OCI-LY3 (cell line): ENCODE data around the gene MIGA2.

Experiments
- H2AFZ ChIP-seq: fragments of 200-600, 300-600 bp; shearing (Covaris generic); 2 replicates; pipeline ENCODE4 v1.6.0; 2014; ENCODE audit warnings: antibody characterized with exemption, low read depth, low read length
- H3K27ac ChIP-seq: fragments of 200-600, 300-600 bp; sonication (generic); 2 replicates; pipeline ENCODE4 v1.5.1; 2014; ENCODE audit warnings: mild to moderate bottlenecking, low read length, moderate library complexity, mixed read lengths
- H3K27me3 ChIP-seq: fragments of 200-600, 300-600 bp; sonication (generic); 2 replicates; pipeline ENCODE4 v1.6.1; 2014; ENCODE audit warnings: low read depth, low read length, mixed read lengths
- H3K36me3 ChIP-seq: fragments of 200-600, 300-600 bp; sonication (generic); replicated peaks from 2 replicates; pipeline ENCODE3; 2014; ENCODE audit warnings: low read depth, low read length, mixed read lengths
- H3K4me1 ChIP-seq: fragments of 300-600, 200-600 bp; sonication (generic); 2 replicates; pipeline ENCODE4 v1.6.1; 2014; ENCODE audit warnings: low read length, mixed read lengths
- H3K4me2 ChIP-seq: fragments of 200-600, 300-600 bp; sonication (generic); 2 replicates; pipeline ENCODE4 v1.6.1; 2014; ENCODE audit warnings: low read length, mixed read lengths
- H3K4me3 ChIP-seq: fragments of 300-600, 200-600 bp; sonication (generic); 2 replicates; pipeline ENCODE4 v1.5.1; 2014; ENCODE audit warnings: antibody characterized with exemption, mild to moderate bottlenecking, low read length, moderate library complexity
- H3K79me2 ChIP-seq: fragments of 300-600, 200-600 bp; shearing (Covaris generic); 2 replicates; pipeline ENCODE4 v1.6.1; 2014; ENCODE audit warnings: mild to moderate bottlenecking, low read length, mixed read lengths
- H3K9ac ChIP-seq: fragments of 300-600, 200-600 bp; shearing (Covaris generic); 2 replicates; pipeline ENCODE4 v1.6.0; 2014; ENCODE audit warnings: mild to moderate bottlenecking, low read length, moderate library complexity
- H3K9me3 ChIP-seq: fragments of 200-600, 300-600 bp; shearing (Covaris generic); 2 replicates; pipeline ENCODE4 v1.6.1; 2014; ENCODE audit warnings: low read length, mixed read lengths; ENCODE audit not compliant: insufficient read depth
- H4K20me1 ChIP-seq: fragments of 200-600, 300-600 bp; sonication (generic); 2 replicates; pipeline ENCODE4 v1.6.1; 2016; ENCODE audit warnings: low read length, mixed read lengths; ENCODE audit not compliant: insufficient read depth
- EZH2phosphoT487 ChIP-seq: fragments of 200-600 bp; shearing (Covaris generic); IDR thresholded peaks from 2 replicates; pipeline ENCODE4 v1.6.1; 2018; ENCODE audit warnings: antibody characterized with exemption, mixed run types, low read depth
- TF ChIP-seq, protein P1 (sequence below): fragments of 200-600, 300-600 bp; sonication (generic); IDR thresholded peaks from 2 replicates; pipeline ENCODE4 v1.5.1; 2014; ENCODE audit warnings: antibody characterized with exemption, low read length, low read depth

Gene MIGA2

DNA sequence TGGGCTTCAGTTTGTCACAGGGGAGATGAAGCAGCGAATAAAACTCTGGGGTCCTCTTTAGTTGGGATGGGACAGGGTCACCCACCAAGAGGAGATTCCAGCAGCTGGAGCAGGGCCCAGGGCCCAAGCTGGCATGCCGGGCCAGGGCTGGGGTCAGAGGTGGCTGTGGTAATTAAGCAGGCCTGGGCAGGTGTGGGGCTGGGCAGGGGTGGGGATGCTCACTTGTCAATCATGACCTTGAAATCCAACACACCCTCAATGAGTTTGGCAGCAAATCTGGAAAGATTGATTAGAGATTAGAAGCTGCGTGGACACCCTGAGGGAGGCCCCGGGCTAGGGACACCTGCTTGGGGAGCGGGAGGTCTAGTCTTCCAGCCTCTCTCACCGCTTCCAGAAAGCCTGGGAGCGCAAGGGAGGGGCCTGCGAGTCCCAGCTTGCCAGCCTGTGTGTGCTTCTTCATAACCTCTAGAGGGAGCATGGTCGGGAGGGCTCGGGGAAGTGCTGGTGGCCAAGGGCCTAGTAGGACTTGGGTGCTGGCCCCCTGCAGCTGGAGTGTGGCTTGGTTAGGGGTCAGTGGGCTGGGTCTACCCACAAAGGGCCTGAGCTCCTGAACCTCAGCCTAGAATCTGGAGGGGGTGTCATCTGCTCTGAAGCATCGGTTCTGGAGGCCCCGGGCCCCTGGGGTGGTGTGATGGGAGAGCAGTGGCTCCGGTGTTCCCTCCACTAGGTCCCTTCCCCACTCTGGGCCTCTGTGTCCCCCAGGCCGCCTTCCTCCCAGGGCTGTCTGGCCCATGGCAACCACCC is 66.6 kb downstream of the MIGA2 start:
- H2AFZ ChIP-seq = peak overlapping the region; percentile 79; the same call in 1 of the 2 replicates
- H4K20me1 ChIP-seq = no peaks in the 10 kb centered on the region
- H3K9me3 ChIP-seq = no peaks in the 10 kb centered on the region
- peak overlapping the region; percentile 23; the same call in 1 of the 2 replicates for H3K4me2 ChIP-seq
- no peak overlapping the region for H3K27ac ChIP-seq
- H3K36me3 ChIP-seq = no peaks in the 10 kb centered on the region
- TF ChIP-seq EZH2phosphoT487 = no peak
- TF ChIP-seq, protein P1, sequence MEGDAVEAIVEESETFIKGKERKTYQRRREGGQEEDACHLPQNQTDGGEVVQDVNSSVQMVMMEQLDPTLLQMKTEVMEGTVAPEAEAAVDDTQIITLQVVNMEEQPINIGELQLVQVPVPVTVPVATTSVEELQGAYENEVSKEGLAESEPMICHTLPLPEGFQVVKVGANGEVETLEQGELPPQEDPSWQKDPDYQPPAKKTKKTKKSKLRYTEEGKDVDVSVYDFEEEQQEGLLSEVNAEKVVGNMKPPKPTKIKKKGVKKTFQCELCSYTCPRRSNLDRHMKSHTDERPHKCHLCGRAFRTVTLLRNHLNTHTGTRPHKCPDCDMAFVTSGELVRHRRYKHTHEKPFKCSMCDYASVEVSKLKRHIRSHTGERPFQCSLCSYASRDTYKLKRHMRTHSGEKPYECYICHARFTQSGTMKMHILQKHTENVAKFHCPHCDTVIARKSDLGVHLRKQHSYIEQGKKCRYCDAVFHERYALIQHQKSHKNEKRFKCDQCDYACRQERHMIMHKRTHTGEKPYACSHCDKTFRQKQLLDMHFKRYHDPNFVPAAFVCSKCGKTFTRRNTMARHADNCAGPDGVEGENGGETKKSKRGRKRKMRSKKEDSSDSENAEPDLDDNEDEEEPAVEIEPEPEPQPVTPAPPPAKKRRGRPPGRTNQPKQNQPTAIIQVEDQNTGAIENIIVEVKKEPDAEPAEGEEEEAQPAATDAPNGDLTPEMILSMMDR = peak; percentile 50
- H3K79me2 ChIP-seq = no peaks in the 10 kb centered on the region
- no peak overlapping the region for H3K9ac ChIP-seq
- no peak overlapping the region for H3K4me3 ChIP-seq
- peaks cover 6% of the 10 kb centered on the region for H3K27me3 ChIP-seq
- no peaks in the 10 kb centered on the region for H3K4me1 ChIP-seq

DNA sequence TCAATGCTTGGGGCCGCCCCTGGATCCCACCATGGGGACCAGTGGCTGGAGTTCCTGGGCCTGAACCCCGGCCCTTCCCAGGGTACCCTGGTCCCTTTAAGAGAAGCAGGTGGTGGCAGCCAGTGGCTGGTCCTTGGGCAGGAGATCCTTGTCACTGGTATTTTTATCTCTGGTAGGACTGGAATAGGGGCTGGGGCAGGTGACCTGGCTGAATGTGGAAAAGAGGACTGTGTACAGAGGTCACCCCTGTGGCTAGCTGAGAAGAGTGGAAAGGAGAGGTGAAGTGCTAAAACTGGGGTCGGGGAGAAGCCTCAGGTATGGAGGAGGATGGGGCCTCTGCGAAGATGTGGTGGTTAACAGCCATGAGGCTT is 67.2 kb downstream of the MIGA2 start:
- Histone ChIP-seq H3K4me2 (no peak overlapping the region), H4K20me1 (no peaks in the 10 kb centered on the region), H3K4me3 (no peak overlapping the region), H3K27ac (no peak overlapping the region), H3K79me2 (no peaks in the 10 kb centered on the region), H3K9ac (no peak overlapping the region), H3K9me3 (no peaks in the 10 kb centered on the region), H3K27me3 (peaks cover 6% of the 10 kb centered on the region), H2AFZ (no peak overlapping the region), H3K36me3 (no peaks in the 10 kb centered on the region), H3K4me1 (no peaks in the 10 kb centered on the region)
- TF ChIP-seq EZH2phosphoT487 = no peak
- TF ChIP-seq, protein P1 = no peak

DNA sequence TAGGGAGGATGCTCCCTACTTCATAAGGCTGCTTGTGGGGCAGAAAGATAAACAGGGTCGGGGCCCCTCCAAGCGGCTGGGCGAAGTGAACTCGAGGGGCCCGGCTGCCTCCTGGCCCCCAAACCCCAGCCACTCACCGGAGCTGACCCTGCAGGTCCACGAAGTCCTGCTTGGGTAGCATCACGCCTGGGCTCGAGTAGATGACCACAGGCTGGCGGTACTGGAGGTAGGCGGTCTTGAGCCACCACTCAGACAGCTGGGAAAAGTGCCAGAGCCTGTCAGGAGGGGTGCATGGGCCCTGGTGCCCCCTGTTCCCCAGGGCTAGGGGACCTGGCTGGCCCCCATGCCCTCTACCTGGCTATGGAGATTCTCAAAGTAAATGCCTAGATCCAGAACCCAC is 67.6 kb downstream of the MIGA2 start:
- no peaks in the 10 kb centered on the region for H4K20me1 ChIP-seq
- H3K4me2 ChIP-seq = no peak overlapping the region
- H3K4me3 ChIP-seq = no peak overlapping the region
- peaks cover 6% of the 10 kb centered on the region for H3K27me3 ChIP-seq
- H2AFZ ChIP-seq = no peak overlapping the region
- H3K79me2 ChIP-seq = no peaks in the 10 kb centered on the region
- H3K36me3 ChIP-seq = no peaks in the 10 kb centered on the region
- H3K4me1 ChIP-seq = no peaks in the 10 kb centered on the region
- no peaks in the 10 kb centered on the region for H3K9me3 ChIP-seq
- H3K27ac ChIP-seq = no peak overlapping the region
- TF ChIP-seq, protein P1 = no peak
- no peak for TF ChIP-seq EZH2phosphoT487
- no peak overlapping the region for H3K9ac ChIP-seq

DNA sequence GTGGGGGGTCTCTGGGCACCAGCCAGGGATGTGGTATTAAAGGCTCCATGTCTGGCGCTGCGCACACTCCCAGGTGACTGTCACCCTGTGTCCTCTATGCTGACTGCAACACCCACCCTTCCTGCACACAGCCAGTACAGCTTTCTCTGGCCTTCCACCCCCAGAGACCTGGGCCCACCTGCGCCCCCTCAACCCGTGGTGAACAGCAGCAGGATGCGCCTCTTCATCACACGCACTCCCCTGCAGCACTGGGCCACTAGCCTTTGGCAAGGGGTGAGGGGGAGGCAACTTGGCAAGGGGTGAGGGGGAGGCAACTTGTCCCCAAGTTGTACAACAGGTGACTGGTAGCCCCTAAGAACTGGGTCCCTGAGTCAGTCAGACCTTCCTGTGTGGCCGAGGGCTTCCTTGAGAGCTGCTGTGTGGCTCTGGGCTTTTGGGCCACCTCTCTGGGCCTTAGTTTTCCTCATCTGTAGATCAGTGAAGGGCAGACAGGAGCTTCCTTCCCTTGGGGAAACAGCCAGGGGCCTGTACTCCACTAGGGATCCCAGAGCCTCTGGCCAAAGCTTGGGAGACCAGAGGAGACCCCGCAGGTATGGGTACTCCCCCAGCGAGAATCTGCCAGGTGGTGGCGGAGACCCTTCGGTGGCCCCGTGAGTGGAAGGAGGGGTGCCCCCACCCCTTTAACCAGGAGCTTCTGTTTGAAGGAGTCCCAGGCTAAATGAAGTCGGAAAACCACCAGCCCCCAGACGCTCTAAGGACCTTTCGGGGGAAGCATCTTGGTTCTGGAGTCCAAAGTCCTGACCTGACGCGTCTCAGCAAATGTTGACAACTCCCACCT is 69.7 kb downstream of the MIGA2 start:
- H3K4me2 ChIP-seq = no peak overlapping the region
- H3K27me3 ChIP-seq = peaks cover 6% of the 10 kb centered on the region
- no peak overlapping the region for H2AFZ ChIP-seq
- H3K4me1 ChIP-seq = no peaks in the 10 kb centered on the region
- H3K79me2 ChIP-seq = no peaks in the 10 kb centered on the region
- no peaks in the 10 kb centered on the region for H3K36me3 ChIP-seq
- no peaks in the 10 kb centered on the region for H4K20me1 ChIP-seq
- no peak overlapping the region for H3K9ac ChIP-seq
- TF ChIP-seq, protein P1 = no peak
- no peak for TF ChIP-seq EZH2phosphoT487
- H3K27ac ChIP-seq = no peak overlapping the region
- no peaks in the 10 kb centered on the region for H3K9me3 ChIP-seq
- no peak overlapping the region for H3K4me3 ChIP-seq
